ENCODE results near the gene TOMM34.

DNA sequence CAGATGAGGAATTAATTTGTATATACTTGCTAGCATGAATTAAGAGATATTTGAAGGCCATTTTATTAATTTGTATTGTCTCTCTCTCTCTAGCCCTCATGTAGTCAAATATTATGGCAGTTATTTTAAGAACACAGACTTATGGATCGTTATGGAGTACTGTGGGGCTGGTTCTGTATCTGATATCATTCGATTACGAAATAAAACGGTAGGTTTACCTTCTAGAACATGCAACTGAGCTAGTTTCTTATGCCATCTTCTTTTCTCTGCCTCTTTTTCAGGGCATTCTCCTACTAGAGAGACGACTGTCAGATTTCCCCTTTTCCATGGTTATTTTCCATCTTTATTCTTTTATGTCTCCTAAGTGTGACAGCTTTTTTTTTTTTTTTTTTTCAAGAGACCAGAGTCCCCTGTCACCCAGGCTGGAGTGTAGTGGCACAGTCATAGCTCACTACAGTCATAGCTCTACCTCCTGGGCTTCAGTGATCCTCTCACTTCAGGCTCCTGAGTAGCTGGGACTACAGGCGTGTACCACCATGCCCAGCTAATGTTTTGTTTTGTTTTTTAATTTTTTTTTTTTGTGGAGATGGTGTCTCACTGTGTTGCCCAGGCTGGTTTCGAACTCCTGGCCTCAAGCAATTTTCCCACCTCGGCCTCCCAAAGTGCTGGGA is 21.7 kb upstream of the TOMM34 start:
- TF ChIP-seq MED1 (CRISPR knock-in tag; IDR thresholded peaks at IDR 0.05) (no peak), MZF1 (CRISPR knock-in tag; IDR thresholded peaks at IDR 0.05; ENCODE audit: borderline replicate concordance) (no peak), ZZZ3 (CRISPR knock-in tag; IDR thresholded peaks at IDR 0.05; ENCODE audit: borderline replicate concordance) (no peak), ZNF709 (CRISPR knock-in tag; IDR thresholded peaks at IDR 0.05) (no peak), RAD21 (CRISPR knock-in tag; IDR thresholded peaks at IDR 0.05) (no peak), SMC3 (IDR thresholded peaks at IDR 0.05; ENCODE audit: low read length) (no peak), POLR2AphosphoS5 (IDR thresholded peaks at IDR 0.05; ENCODE audit: low read depth, low read length) (no peak)
- TF ChIP-seq, protein P1, sequence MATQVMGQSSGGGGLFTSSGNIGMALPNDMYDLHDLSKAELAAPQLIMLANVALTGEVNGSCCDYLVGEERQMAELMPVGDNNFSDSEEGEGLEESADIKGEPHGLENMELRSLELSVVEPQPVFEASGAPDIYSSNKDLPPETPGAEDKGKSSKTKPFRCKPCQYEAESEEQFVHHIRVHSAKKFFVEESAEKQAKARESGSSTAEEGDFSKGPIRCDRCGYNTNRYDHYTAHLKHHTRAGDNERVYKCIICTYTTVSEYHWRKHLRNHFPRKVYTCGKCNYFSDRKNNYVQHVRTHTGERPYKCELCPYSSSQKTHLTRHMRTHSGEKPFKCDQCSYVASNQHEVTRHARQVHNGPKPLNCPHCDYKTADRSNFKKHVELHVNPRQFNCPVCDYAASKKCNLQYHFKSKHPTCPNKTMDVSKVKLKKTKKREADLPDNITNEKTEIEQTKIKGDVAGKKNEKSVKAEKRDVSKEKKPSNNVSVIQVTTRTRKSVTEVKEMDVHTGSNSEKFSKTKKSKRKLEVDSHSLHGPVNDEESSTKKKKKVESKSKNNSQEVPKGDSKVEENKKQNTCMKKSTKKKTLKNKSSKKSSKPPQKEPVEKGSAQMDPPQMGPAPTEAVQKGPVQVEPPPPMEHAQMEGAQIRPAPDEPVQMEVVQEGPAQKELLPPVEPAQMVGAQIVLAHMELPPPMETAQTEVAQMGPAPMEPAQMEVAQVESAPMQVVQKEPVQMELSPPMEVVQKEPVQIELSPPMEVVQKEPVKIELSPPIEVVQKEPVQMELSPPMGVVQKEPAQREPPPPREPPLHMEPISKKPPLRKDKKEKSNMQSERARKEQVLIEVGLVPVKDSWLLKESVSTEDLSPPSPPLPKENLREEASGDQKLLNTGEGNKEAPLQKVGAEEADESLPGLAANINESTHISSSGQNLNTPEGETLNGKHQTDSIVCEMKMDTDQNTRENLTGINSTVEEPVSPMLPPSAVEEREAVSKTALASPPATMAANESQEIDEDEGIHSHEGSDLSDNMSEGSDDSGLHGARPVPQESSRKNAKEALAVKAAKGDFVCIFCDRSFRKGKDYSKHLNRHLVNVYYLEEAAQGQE (IDR thresholded peaks at IDR 0.05; ENCODE audit: borderline replicate concordance in 1 of 2, low read depth in 1 of 2, low read length in 2 of 2) = no peak
- TF ChIP-seq, protein P2, sequence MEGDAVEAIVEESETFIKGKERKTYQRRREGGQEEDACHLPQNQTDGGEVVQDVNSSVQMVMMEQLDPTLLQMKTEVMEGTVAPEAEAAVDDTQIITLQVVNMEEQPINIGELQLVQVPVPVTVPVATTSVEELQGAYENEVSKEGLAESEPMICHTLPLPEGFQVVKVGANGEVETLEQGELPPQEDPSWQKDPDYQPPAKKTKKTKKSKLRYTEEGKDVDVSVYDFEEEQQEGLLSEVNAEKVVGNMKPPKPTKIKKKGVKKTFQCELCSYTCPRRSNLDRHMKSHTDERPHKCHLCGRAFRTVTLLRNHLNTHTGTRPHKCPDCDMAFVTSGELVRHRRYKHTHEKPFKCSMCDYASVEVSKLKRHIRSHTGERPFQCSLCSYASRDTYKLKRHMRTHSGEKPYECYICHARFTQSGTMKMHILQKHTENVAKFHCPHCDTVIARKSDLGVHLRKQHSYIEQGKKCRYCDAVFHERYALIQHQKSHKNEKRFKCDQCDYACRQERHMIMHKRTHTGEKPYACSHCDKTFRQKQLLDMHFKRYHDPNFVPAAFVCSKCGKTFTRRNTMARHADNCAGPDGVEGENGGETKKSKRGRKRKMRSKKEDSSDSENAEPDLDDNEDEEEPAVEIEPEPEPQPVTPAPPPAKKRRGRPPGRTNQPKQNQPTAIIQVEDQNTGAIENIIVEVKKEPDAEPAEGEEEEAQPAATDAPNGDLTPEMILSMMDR (CRISPR knock-in tag; IDR thresholded peaks at IDR 0.05) = no peak
- TF ChIP-seq, protein P3, sequence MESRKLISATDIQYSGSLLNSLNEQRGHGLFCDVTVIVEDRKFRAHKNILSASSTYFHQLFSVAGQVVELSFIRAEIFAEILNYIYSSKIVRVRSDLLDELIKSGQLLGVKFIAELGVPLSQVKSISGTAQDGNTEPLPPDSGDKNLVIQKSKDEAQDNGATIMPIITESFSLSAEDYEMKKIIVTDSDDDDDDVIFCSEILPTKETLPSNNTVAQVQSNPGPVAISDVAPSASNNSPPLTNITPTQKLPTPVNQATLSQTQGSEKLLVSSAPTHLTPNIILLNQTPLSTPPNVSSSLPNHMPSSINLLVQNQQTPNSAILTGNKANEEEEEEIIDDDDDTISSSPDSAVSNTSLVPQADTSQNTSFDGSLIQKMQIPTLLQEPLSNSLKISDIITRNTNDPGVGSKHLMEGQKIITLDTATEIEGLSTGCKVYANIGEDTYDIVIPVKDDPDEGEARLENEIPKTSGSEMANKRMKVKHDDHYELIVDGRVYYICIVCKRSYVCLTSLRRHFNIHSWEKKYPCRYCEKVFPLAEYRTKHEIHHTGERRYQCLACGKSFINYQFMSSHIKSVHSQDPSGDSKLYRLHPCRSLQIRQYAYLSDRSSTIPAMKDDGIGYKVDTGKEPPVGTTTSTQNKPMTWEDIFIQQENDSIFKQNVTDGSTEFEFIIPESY (CRISPR knock-in tag; IDR thresholded peaks at IDR 0.05) = no peak
- TF ChIP-seq, protein P4, sequence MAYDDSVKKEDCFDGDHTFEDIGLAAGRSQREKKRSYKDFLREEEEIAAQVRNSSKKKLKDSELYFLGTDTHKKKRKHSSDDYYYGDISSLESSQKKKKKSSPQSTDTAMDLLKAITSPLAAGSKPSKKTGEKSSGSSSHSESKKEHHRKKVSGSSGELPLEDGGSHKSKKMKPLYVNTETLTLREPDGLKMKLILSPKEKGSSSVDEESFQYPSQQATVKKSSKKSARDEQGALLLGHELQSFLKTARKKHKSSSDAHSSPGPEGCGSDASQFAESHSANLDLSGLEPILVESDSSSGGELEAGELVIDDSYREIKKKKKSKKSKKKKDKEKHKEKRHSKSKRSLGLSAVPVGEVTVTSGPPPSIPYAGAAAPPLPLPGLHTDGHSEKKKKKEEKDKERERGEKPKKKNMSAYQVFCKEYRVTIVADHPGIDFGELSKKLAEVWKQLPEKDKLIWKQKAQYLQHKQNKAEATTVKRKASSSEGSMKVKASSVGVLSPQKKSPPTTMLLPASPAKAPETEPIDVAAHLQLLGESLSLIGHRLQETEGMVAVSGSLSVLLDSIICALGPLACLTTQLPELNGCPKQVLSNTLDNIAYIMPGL (CRISPR knock-in tag; IDR thresholded peaks at IDR 0.05; ENCODE audit: borderline replicate concordance in 1 of 2, low read depth in 1 of 2) = no peak
